ENCODE data around the gene ZNF536.

Gene ZNF536

GRCh38 chr19:30371960-30372824, at the start of gene ZNF536:
Gene ZNF536 (plus strand): TSS chr19:30372384. CDS start chr19:30443563, 71,179 bp downstream.
- no peak for DNase-seq

- no peak for DNase-seq
Observed at GRCh38 chr19:30322641-30323320, 49.4 kb upstream of the ZNF536 start.

- no peak for DNase-seq
Observed at GRCh38 chr19:30323904-30324303, 48.3 kb upstream of the ZNF536 start.

DNA sequence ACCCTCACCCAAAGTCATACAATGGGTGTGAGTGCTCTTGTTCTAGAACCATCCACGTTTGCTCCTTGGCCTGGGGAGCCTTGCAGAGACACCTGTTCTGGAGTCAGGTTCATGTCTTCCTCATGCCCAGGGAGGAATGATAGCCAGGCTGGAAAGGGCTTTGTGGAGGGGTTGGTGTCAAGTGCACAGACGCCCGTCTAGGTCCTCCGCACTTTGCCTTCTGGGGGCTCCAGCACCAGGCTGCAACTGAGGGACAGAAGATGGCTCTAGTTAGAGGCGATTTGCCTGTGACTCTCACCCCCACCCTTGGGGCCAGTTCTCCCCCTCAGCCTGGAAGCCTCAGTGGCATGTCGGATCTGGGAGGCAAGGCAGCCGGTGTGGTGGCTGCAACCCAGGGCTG, 47.2 kb upstream of the ZNF536 start:
- DNase-seq, result no peak

GRCh38 chr19:30325676-30326392, 46.4 kb upstream of the ZNF536 start:
- DNase-seq, result no peak

- no peak for DNase-seq
Observed at GRCh38 chr19:30326393-30326710, 45.8 kb upstream of the ZNF536 start.

- DNase-seq, result no peak
Observed at GRCh38 chr19:30327331-30327730, 44.9 kb upstream of the ZNF536 start.

- no peak for DNase-seq
Observed at GRCh38 chr19:30328096-30328495, 44.1 kb upstream of the ZNF536 start.

DNA sequence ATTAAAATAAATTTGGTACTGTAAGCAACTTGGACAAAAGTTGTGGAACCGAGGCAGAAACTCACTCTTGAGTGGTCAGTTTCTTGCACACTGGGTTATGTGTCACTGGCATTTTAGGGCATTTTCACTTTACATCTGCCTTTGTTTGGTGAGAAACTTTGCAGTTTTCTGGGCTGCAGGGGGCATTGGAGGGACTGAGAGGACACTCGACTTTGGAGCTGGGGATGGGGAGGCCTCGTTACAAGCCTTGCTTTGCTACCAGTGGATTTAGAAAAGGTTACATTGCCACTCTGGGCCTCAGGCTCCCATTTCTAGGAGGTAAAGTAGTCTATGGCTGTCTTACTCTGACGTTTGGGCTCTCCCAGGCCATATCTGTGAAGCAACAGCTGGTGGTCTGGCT, 41.9 kb upstream of the ZNF536 start:
- DNase-seq, result no peak

DNA sequence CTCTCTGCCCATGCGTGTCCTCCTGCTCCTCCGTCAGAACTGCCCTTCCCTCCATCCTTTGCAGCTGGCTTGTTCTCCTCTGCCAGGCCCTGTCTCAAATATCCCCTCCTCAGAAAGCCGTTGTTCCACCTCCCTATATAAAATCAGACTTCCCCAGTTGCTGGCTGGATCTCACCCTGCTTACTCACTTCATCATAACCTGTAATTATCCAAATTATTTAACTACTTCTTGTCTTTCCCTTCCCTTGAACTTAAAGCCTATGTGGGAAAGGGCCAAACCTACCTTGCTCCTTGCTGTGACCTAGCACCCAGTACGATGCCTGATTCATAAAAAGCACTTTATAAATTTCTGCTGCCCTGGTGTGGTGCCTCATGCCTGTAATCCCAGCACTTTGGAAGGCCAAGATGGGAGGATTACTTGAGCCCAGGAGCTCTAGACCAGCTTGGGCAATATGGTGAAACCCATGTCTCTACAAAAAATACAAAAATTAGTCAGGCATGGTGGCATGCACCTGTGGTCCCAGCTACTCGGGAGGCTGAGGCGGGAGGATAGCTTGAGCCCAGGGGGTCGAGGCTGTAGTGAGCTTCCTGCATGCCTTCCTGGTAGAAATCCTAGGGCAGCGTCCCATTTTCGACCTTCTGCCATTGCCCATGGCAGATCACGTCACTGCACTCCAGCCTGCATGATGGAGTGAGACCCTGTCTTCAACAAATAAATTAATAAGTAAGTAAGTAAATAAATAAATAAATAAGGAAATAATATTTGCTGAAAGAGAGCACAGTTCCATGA, 39.5 kb upstream of the ZNF536 start:
- DNase-seq, result no peak

GRCh38 chr19:30333291-30334065, 38.7 kb upstream of the ZNF536 start:
- no peak for DNase-seq

DNA sequence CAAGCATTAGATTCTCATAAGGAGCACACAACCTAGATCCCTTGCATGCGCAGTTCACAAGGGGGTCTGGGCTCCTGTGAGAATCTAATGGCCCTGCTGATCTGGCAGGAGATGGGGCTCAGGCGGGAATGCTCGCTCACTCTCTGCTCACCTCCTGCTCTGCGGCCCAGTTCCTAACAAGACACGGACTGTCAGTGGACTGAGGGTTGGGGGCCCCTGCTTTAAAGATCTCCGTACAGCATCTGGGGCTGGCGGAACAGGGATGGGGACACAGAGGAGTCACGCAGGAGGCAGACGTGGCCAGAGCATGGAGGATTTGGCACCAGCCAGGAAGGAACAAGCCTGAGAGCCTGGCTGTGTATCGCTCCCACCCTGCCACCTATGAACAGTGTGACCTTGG, 37.3 kb upstream of the ZNF536 start:
- no peak for DNase-seq

DNA sequence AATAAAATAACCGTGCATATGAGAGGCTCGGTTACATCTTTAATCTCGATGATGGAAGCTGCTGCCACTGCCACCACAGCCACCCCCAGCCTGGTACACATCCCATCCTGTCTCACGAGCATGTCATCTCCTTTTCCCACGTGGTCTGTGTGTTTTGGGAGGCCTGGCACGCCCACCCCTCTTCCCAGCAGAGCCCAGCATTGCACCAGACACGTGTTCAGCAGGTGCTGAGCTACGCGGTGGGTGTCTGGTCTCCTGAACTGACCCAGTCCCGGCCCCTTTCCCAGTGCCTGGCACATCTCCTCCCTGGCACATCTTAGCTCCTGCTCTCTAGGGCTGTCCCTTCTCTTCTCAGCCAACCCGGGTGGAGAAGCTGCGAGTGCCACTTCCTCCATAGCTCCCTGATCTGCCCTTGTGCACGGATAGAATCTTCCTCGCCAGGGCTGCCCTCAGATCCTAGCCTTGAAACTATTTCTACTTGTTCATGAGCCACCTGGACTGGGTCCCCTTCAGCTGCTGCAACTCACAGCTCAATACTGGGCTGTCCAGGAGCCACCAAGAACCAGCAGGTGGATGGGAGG, 36.8 kb upstream of the ZNF536 start:
- no peak for DNase-seq

DNA sequence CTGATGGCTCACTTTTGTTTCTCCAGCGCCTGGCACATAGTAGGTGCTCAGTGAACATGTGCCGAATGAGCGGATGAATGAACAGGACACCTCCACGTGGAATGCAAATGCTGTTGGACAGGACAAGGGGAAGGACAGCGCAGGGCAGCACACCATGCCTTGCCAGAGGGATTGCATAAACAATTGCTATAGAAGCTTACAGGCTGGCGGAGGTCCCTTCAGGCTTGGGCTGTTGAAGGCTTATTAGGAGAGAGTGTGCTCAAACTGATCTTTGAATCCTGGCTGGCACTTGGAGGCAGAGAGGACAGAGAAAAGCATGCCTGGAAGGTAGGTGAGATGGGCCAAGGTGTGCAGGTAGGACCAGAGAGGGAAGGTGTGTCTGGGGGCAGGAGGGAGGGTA, 35.9 kb upstream of the ZNF536 start:
- no peak for DNase-seq

DNA sequence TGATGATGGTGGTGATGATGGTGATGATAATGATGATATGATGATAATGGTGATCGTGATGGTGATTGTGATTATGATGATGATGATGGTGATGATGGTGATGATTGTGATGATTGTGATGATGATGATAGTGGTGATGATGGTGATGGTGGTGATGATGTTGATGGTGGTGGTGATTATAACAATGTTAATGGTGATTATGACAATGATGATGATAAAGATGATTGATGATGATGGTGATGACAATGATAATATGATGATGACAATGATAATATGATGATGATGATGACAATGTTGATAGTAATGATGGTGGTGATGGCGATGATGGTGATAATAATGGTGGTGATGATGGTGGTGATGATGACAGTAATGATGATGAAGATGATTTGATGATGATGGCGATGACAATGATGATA, 34.1 kb upstream of the ZNF536 start:
- DNase-seq, result no peak

GRCh38 chr19:30338878-30339623, 33.1 kb upstream of the ZNF536 start:
- no peak for DNase-seq

DNA sequence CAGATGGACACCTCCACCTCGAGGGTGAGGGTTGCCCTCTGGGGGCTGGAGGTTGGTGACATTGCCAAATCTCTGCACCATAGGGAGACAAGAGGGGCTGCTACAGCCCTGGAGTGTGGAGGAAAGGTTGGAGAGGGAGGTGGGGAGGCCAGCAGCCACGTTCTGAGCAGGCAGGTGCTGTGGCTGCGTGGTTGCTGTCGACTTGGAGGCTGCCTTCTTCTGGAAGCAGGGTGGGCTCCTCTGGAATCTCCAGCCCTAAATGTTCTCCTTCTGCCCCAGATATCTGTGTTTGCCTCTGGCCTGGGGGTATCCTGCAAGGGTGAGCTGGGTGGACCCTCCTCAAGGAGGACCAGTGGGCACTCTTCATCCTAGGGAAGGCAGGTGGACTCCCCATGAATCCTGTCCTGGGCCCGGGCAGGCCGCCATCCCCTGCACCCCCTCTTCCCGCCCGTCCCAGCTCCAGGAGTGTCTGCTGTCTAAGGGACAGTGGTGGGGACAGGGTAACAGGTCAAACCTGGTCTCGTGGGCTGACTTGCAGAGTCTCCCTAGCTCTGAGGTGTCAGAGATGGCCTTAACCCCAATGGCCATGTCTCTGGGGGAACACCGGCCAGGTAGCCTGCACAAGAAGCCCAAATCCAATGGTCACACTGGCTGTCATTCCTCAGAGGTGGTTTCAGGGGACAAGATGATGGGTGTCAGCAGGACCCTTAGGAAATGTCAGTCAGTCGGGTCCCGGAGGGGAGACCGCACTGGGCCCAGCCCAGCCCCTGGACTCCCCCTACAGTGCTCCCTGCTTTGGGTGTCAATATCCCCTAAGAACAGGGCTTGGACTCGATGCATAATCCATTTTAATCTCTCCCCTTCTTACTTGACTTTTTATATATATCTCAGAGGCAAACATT, 32.3 kb upstream of the ZNF536 start:
- DNase-seq, result no peak

- no peak for DNase-seq
Observed at GRCh38 chr19:30340771-30341561, 31.2 kb upstream of the ZNF536 start.

DNA sequence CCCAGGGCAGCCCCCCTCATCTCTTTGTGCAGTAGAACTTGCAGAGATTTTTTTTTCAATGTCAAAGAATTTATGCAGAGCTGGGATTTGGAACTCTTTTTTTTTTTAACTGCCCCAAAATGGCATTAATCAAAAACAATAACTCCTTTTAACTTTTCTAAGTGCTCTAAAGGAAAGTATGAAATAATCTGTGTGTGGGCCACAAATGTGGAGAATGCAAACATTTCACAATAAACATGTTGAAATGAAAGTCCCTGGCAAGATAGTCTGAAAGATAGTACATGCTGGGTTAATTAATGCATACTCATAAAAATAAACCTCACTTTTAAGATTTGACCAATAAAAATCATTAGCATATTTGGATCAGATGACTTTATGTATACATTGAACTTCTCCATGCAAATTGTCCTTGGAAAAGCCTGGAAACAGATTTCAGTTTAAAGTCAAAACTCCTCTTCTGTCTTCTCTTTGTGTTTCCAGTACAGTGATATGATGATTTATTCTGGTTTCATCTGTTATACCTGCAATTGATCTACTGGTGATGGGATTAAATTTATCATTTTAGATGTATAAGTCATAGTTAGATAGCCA, 30.5 kb upstream of the ZNF536 start:
- DNase-seq, result no peak
